ENCODE data around the gene ARMH1. TPM values are rescaled to one million over a fixed set of nuclear protein-coding genes. Genes with fewer than 3 reads are reported as not detected.
"Not testable (repeated sequence)": the region's sequence is repeated elsewhere in the genome, so short reads cannot be mapped to it uniquely, and the experiment has no call there.

Gene ARMH1
- total and polyA plus RNA-seq, 5 donors from 2014 or later, result 3.0 to 24.8 (median 4.9) TPM

GRCh38 chr1:44766421-44766820 lies 91.9 kb downstream of the ARMH1 start:
- not testable (repeated sequence) for H3K36me3 Mint-ChIP-seq; H3K4me1 Mint-ChIP-seq; H3K9me3 Mint-ChIP-seq; H3K9me3 ChIP-seq (ENCODE audit: control insufficient read depth in 2 of 2, low read length in 2 of 2); H3K27ac ChIP-seq (ENCODE audit: insufficient read depth, low read length, poor library complexity, severe bottlenecking); H3K27ac Mint-ChIP-seq; H3K36me3 ChIP-seq (ENCODE audit: control insufficient read depth, insufficient read depth, low read length); H3K4me3 Mint-ChIP-seq; H3K4me3 ChIP-seq (ENCODE audit: low read depth, low read length); H3K27me3 ChIP-seq (ENCODE audit: control insufficient read depth, insufficient read depth, low read length); H3K4me1 ChIP-seq (ENCODE audit: control insufficient read depth, insufficient read depth, low read length, poor library complexity, severe bottlenecking); ATAC-seq (ENCODE audit: low read depth in 2 of 2); H3K27me3 Mint-ChIP-seq; DNase-seq

Other genes with a start within 250 kb of the ARMH1 start
- 2.7 TPM for gene TMEM53, start 233 bp upstream of the ARMH1 start, total RNA-seq
- 1 to 10 TPM; 4.2 to 6.8 (median 6.2) TPM for gene TMEM53, start 233 bp upstream of the ARMH1 start, polyA plus RNA-seq
- not detected for gene RNU5D-1, start 56.5 kb downstream of the ARMH1 start, total RNA-seq
- not detected for gene RNU5D-1, start 56.5 kb downstream of the ARMH1 start, polyA plus RNA-seq
- gene KIF2C, start 65.1 kb downstream of the ARMH1 start, total RNA-seq, result 1.5 TPM
- 1 to 10 TPM; 1.1 to 3.9 (median 3.3) TPM for gene KIF2C, start 65.1 kb downstream of the ARMH1 start, polyA plus RNA-seq
- 1,739 TPM for gene RPS8, start 100.8 kb downstream of the ARMH1 start, total RNA-seq
- gene RPS8, start 100.8 kb downstream of the ARMH1 start, polyA plus RNA-seq, result 1,000 to 10,000 TPM in 2 of 4 donors, 100 to 1,000 TPM in 2; 805 to 1,312 (median 1,070) TPM
- 0.57 TPM for gene BEST4, start 113.5 kb downstream of the ARMH1 start, total RNA-seq
- gene BEST4, start 113.5 kb downstream of the ARMH1 start, polyA plus RNA-seq, result under 1 TPM in 3 of 4 donors, not detected in 1; 0.20 to 0.88 (median 0.78) TPM
- 539 TPM for gene PLK3, start 125.7 kb downstream of the ARMH1 start, total RNA-seq
- gene PLK3, start 125.7 kb downstream of the ARMH1 start, polyA plus RNA-seq, result 10 to 100 TPM; 28.2 to 48.9 (median 43.8) TPM
- 3.6 TPM for gene DYNLT4, start 132.6 kb downstream of the ARMH1 start, total RNA-seq
- gene DYNLT4, start 132.6 kb downstream of the ARMH1 start, polyA plus RNA-seq, result 1 to 10 TPM in 2 of 4 donors, under 1 TPM in 1, not detected in 1; 0.71 to 2.6 (median 2.1) TPM
- gene BTBD19, start 133.8 kb downstream of the ARMH1 start, total RNA-seq, result 45.4 TPM
- under 1 TPM in 2 of 4 donors, not detected in 2; 0.31 to 0.87 TPM for gene BTBD19, start 133.8 kb downstream of the ARMH1 start, polyA plus RNA-seq
- 0.94 TPM for gene PTCH2, start 168.5 kb downstream of the ARMH1 start, total RNA-seq
- gene PTCH2, start 168.5 kb downstream of the ARMH1 start, polyA plus RNA-seq, result under 1 TPM in 2 of 4 donors, not detected in 2; 0.05 to 0.13 TPM